DMS79 treated with DMSO at 0.1 percent for 48 hours (cell line): Measurements from ENCODE around the gene CYB561.

Experiments used
- DNase-seq: peaks from one replicate; lab custom pipeline; 2025; lab: John Stamatoyannopoulos, UW

The CYB561 gene

GRCh38 chr17:63407741-63408330 is 38.3 kb downstream of the CYB561 start:
- no peak for DNase-seq

- peak; percentile 43 for DNase-seq
Measured at GRCh38 chr17:63406689-63407330, 39.3 kb downstream of the CYB561 start.

GRCh38 chr17:63405741-63406261 is 40.3 kb downstream of the CYB561 start:
- DNase-seq, result peak; percentile 0

GRCh38 chr17:63405020-63405419 is 41.1 kb downstream of the CYB561 start:
- DNase-seq, result no peak

- DNase-seq, result no peak
Measured at GRCh38 chr17:63402431-63403212, 43.5 kb downstream of the CYB561 start.

- DNase-seq, result no peak
Measured at GRCh38 chr17:63399856-63400255, 46.2 kb downstream of the CYB561 start.

- no peak for DNase-seq
Measured at GRCh38 chr17:63399316-63399715, 46.8 kb downstream of the CYB561 start.

- DNase-seq, result no peak
Measured at GRCh38 chr17:63398680-63399079, 47.4 kb downstream of the CYB561 start.

- DNase-seq, result no peak
Measured at GRCh38 chr17:63395075-63395805, 50.9 kb downstream of the CYB561 start.

GRCh38 chr17:63390090-63390489 is 56.0 kb downstream of the CYB561 start:
- DNase-seq, result no peak

- no peak for DNase-seq
Measured at GRCh38 chr17:63387656-63388340, 58.3 kb downstream of the CYB561 start.

- DNase-seq, result no peak
Measured at GRCh38 chr17:63382826-63383225, 63.3 kb downstream of the CYB561 start.
